Peyer's patch (tissue), 4 donors: Measurements from ENCODE around the gene GTF2A1L. TPM values are rescaled to one million over a fixed set of nuclear protein-coding genes. Genes with fewer than 3 reads are reported as not detected.

ENCODE experiments used
- DNase-seq, 3 donors: peaks; one replicate each; pipeline ENCODE4 v3.0.0-alpha.2; 2017 to 2019
- H3K27ac ChIP-seq, 4 donors: fragments of 200-600 bp; sonication (generic); one replicate each; pipeline ENCODE4 v1.5.1; 2016 to 2019
- H3K27me3 ChIP-seq, 2 donors: fragments of 200-600 bp; sonication (generic); one replicate each; pipeline ENCODE4 v1.5.1; 2019
- H3K36me3 ChIP-seq, 3 donors: fragments of 200-600 bp; sonication (generic); one replicate each; pipeline ENCODE4 v1.5.1; 2016 to 2019
- H3K4me1 ChIP-seq, 4 donors: fragments of 200-600 bp; sonication (generic); one replicate each; pipeline ENCODE4 v1.5.1; 2016 to 2019
- H3K4me3 ChIP-seq, 4 donors: fragments of 200-600 bp; sonication (generic); 1 replicate in 3 of 4; 2 replicates in 1 of 4; pipeline ENCODE4 v1.5.1; 2016 to 2019; ENCODE audit warnings: mild to moderate bottlenecking in 1 of 4
- H3K9me3 ChIP-seq, 4 donors: fragments of 200-600 bp; sonication (generic); one replicate each; pipeline ENCODE4 v1.5.1; 2016 to 2019; ENCODE audit warnings: mild to moderate bottlenecking in 1 of 4
- CTCF ChIP-seq, 6 experiments: fragments of 450-650 bp in 4 of 6; fragments of 200-600 bp in 2 of 6; sonication (generic) in 1 of 6; IDR thresholded peaks; one replicate each; pipeline ENCODE4 v1.5.1; 2017 to 2019; ENCODE audit warnings: antibody characterized with exemption in 6 of 6, mild to moderate bottlenecking in 3 of 6, moderate library complexity in 1 of 6
- POLR2A ChIP-seq, 2 donors: fragments of 450-650 bp; IDR thresholded peaks; one replicate each; pipeline ENCODE4 v1.5.1; 2017; ENCODE audit warnings: antibody characterized with exemption in 2 of 2, mild to moderate bottlenecking in 2 of 2, moderate library complexity in 2 of 2
- total RNA-seq, 4 donors: library from RNA; depleted of rRNA; stranded (reverse); fragments of >200 nt; gene quantifications; one replicate each; pipeline ENCODE4 v1.1.0, GENCODE V29; 2016

GTF2A1L gene
- total RNA-seq, 4 donors from 2014 or later = 0.94 to 11.6 TPM; not detected in 2

GRCh38 chr2:48722391-48722790, 104.7 kb downstream of the GTF2A1L start:
- H3K4me1 ChIP-seq = no peaks in the 10 kb centered on the region
- no peak overlapping the region for H3K27ac ChIP-seq
- no peaks in the 10 kb centered on the region for H3K9me3 ChIP-seq
- no peak for DNase-seq
- H3K36me3 ChIP-seq = no peaks in the 10 kb centered on the region
- no peaks in the 10 kb centered on the region for H3K27me3 ChIP-seq
- no peak overlapping the region for H3K4me3 ChIP-seq
- no peak for TF ChIP-seq CTCF (IDR thresholded peaks at IDR 0.05)

- TF ChIP-seq CTCF (IDR thresholded peaks at IDR 0.05) = no peak
- TF ChIP-seq POLR2A (IDR thresholded peaks at IDR 0.05) = no peak
- no peak for DNase-seq
- no peaks in the 10 kb centered on the region for H3K36me3 ChIP-seq
- no peaks in the 10 kb centered on the region for H3K4me1 ChIP-seq
- H3K27ac ChIP-seq = no peak overlapping the region
- H3K27me3 ChIP-seq = no peaks in the 10 kb centered on the region
- H3K4me3 ChIP-seq = no peak overlapping the region
- H3K9me3 ChIP-seq = no peaks in the 10 kb centered on the region
Observed at GRCh38 chr2:48723129-48723528, 105.5 kb downstream of the GTF2A1L start.

GRCh38 chr2:48724278-48724677, 106.6 kb downstream of the GTF2A1L start:
- no peak for DNase-seq
- Histone ChIP-seq H3K36me3 (no peaks in the 10 kb centered on the region), H3K27me3 (no peaks in the 10 kb centered on the region), H3K27ac (no peak overlapping the region), H3K4me1 (no peaks in the 10 kb centered on the region), H3K4me3 (no peak overlapping the region), H3K9me3 (no peaks in the 10 kb centered on the region)
- TF ChIP-seq CTCF (IDR thresholded peaks at IDR 0.05) = no peak
- no peak for TF ChIP-seq POLR2A (IDR thresholded peaks at IDR 0.05)

- no peak for DNase-seq
- no peaks in the 10 kb centered on the region for H3K36me3 ChIP-seq
- no peaks in the 10 kb centered on the region for H3K27me3 ChIP-seq
- H3K27ac ChIP-seq = no peak overlapping the region
- H3K9me3 ChIP-seq = no peaks in the 10 kb centered on the region
- no peaks in the 10 kb centered on the region for H3K4me1 ChIP-seq
- no peak overlapping the region for H3K4me3 ChIP-seq
- no peak for TF ChIP-seq POLR2A (IDR thresholded peaks at IDR 0.05)
Observed at GRCh38 chr2:48725696-48726494, 108.2 kb downstream of the GTF2A1L start.

GRCh38 chr2:48727560-48727959, 109.9 kb downstream of the GTF2A1L start:
- Histone ChIP-seq H3K4me3 (no peak overlapping the region), H3K9me3 (no peaks in the 10 kb centered on the region), H3K27ac (no peak overlapping the region), H3K27me3 (no peaks in the 10 kb centered on the region), H3K4me1 (no peaks in the 10 kb centered on the region), H3K36me3 (no peaks in the 10 kb centered on the region)
- no peak for DNase-seq
- TF ChIP-seq CTCF (IDR thresholded peaks at IDR 0.05) (no peak), POLR2A (IDR thresholded peaks at IDR 0.05) (no peak)

GRCh38 chr2:48728295-48728694, 110.6 kb downstream of the GTF2A1L start:
- DNase-seq = no peak
- Histone ChIP-seq H3K9me3 (no peaks in the 10 kb centered on the region), H3K4me3 (no peak overlapping the region), H3K27ac (no peak overlapping the region), H3K27me3 (no peaks in the 10 kb centered on the region), H3K36me3 (no peaks in the 10 kb centered on the region), H3K4me1 (no peaks in the 10 kb centered on the region)
- TF ChIP-seq CTCF (IDR thresholded peaks at IDR 0.05) (no peak), POLR2A (IDR thresholded peaks at IDR 0.05) (no peak)
